Activated naive CD4-positive, alpha-beta T cell treated with anti-CD3 and anti-CD28 coated beads, Interleukin-2, amount 50 U/mL, for 24 hours (primary cell): Measurements from ENCODE around the gene EMX1.

Experiments
- H3K27ac Mint-ChIP-seq: one replicate; pipeline ENCODE4 v1.8.0; 2021; ENCODE audit warnings: mild to moderate bottlenecking, mixed read lengths
- H3K27me3 Mint-ChIP-seq: one replicate; pipeline ENCODE4 v1.8.0; 2021; ENCODE audit warnings: mixed read lengths
- H3K36me3 Mint-ChIP-seq: one replicate; pipeline ENCODE4 v1.8.0; 2021; ENCODE audit warnings: mixed read lengths
- H3K4me1 Mint-ChIP-seq: one replicate; pipeline ENCODE4 v1.8.0; 2021; ENCODE audit warnings: mixed read lengths
- H3K4me3 Mint-ChIP-seq: one replicate; pipeline ENCODE4 v1.8.0; 2021; ENCODE audit warnings: mild to moderate bottlenecking, mixed read lengths
- H3K9me3 Mint-ChIP-seq: one replicate; pipeline ENCODE4 v1.8.0; 2021; ENCODE audit warnings: mixed read lengths

Gene EMX1

GRCh38 chr2:72915907-72916742 lies 1.2 kb upstream of the EMX1 start:
- Mint-ChIP-seq H3K4me1 (peaks cover 29% of the 10 kb centered on the region), H3K9me3 (no peaks in the 10 kb centered on the region), H3K27ac (no peak overlapping the region), H3K36me3 (no peaks in the 10 kb centered on the region), H3K27me3 (peaks cover 61% of the 10 kb centered on the region), H3K4me3 (peak overlapping the region; percentile 84)

- Mint-ChIP-seq H3K4me3 (peak overlapping the region; percentile 84), H3K9me3 (no peaks in the 10 kb centered on the region), H3K27ac (no peak overlapping the region), H3K4me1 (peaks cover 29% of the 10 kb centered on the region), H3K27me3 (peaks cover 62% of the 10 kb centered on the region), H3K36me3 (no peaks in the 10 kb centered on the region)
These were observed 579 bp upstream of the EMX1 start for GRCh38 chr2:72916743-72917137.

- peaks cover 29% of the 10 kb centered on the region for H3K4me1 Mint-ChIP-seq
- peak overlapping the region; percentile 71 for H3K4me3 Mint-ChIP-seq
- H3K27ac Mint-ChIP-seq: no peak overlapping the region
- H3K36me3 Mint-ChIP-seq: no peaks in the 10 kb centered on the region
- H3K9me3 Mint-ChIP-seq: no peaks in the 10 kb centered on the region
- H3K27me3 Mint-ChIP-seq: peaks cover 66% of the 10 kb centered on the region
These were observed 696 bp downstream of the EMX1 start for GRCh38 chr2:72917877-72918553.

- peak overlapping the region; percentile 51 for H3K4me3 Mint-ChIP-seq
- H3K36me3 Mint-ChIP-seq: no peaks in the 10 kb centered on the region
- no peak overlapping the region for H3K27ac Mint-ChIP-seq
- peaks cover 34% of the 10 kb centered on the region for H3K4me1 Mint-ChIP-seq
- peaks cover 58% of the 10 kb centered on the region for H3K27me3 Mint-ChIP-seq
- no peaks in the 10 kb centered on the region for H3K9me3 Mint-ChIP-seq
These were observed 2.3 kb downstream of the EMX1 start for GRCh38 chr2:72919414-72920317.

GRCh38 chr2:72920318-72921087 lies 3.2 kb downstream of the EMX1 start:
- peaks cover 27% of the 10 kb centered on the region for H3K4me1 Mint-ChIP-seq
- H3K27ac Mint-ChIP-seq: no peak overlapping the region
- peaks cover 56% of the 10 kb centered on the region for H3K27me3 Mint-ChIP-seq
- H3K36me3 Mint-ChIP-seq: no peaks in the 10 kb centered on the region
- H3K9me3 Mint-ChIP-seq: no peaks in the 10 kb centered on the region
- H3K4me3 Mint-ChIP-seq: peak overlapping the region; percentile 27

- Mint-ChIP-seq H3K4me1 (peaks cover 25% of the 10 kb centered on the region), H3K4me3 (no peak overlapping the region), H3K27ac (peak overlapping the region; percentile 17), H3K27me3 (peaks cover 55% of the 10 kb centered on the region), H3K9me3 (no peaks in the 10 kb centered on the region), H3K36me3 (no peaks in the 10 kb centered on the region)
These were observed 4.0 kb downstream of the EMX1 start for GRCh38 chr2:72921088-72921851.

- Mint-ChIP-seq H3K9me3 (no peaks in the 10 kb centered on the region), H3K4me3 (peak overlapping the region; percentile 2), H3K36me3 (no peaks in the 10 kb centered on the region), H3K4me1 (peaks cover 23% of the 10 kb centered on the region), H3K27me3 (peaks cover 52% of the 10 kb centered on the region), H3K27ac (no peak overlapping the region)
These were observed 4.5 kb downstream of the EMX1 start for GRCh38 chr2:72921853-72922252.

- Mint-ChIP-seq H3K36me3 (no peaks in the 10 kb centered on the region), H3K4me1 (peaks cover 16% of the 10 kb centered on the region), H3K27me3 (peaks cover 45% of the 10 kb centered on the region), H3K27ac (no peak overlapping the region), H3K9me3 (no peaks in the 10 kb centered on the region), H3K4me3 (no peak overlapping the region)
These were observed 6.6 kb downstream of the EMX1 start for GRCh38 chr2:72923833-72924352.

- Mint-ChIP-seq H3K27ac (no peak overlapping the region), H3K9me3 (no peaks in the 10 kb centered on the region), H3K4me1 (peaks cover 11% of the 10 kb centered on the region), H3K4me3 (no peak overlapping the region), H3K36me3 (no peaks in the 10 kb centered on the region), H3K27me3 (peaks cover 40% of the 10 kb centered on the region)
These were observed 7.3 kb downstream of the EMX1 start for GRCh38 chr2:72924353-72925240.

- Mint-ChIP-seq H3K27ac (no peak overlapping the region), H3K9me3 (no peaks in the 10 kb centered on the region), H3K4me3 (no peak overlapping the region), H3K27me3 (peaks cover 37% of the 10 kb centered on the region), H3K36me3 (no peaks in the 10 kb centered on the region), H3K4me1 (peaks cover 9% of the 10 kb centered on the region)
These were observed 8.1 kb downstream of the EMX1 start for GRCh38 chr2:72925328-72925943.

- no peak overlapping the region for H3K4me3 Mint-ChIP-seq
- H3K9me3 Mint-ChIP-seq: no peaks in the 10 kb centered on the region
- H3K36me3 Mint-ChIP-seq: no peaks in the 10 kb centered on the region
- H3K27me3 Mint-ChIP-seq: peaks cover 37% of the 10 kb centered on the region
- no peak overlapping the region for H3K27ac Mint-ChIP-seq
- H3K4me1 Mint-ChIP-seq: peaks cover 9% of the 10 kb centered on the region
These were observed 9.0 kb downstream of the EMX1 start for GRCh38 chr2:72926368-72926767.

GRCh38 chr2:72926811-72927465 lies 9.6 kb downstream of the EMX1 start:
- H3K4me1 Mint-ChIP-seq: peaks cover 9% of the 10 kb centered on the region
- H3K9me3 Mint-ChIP-seq: no peaks in the 10 kb centered on the region
- no peak overlapping the region for H3K27ac Mint-ChIP-seq
- H3K4me3 Mint-ChIP-seq: no peak overlapping the region
- no peaks in the 10 kb centered on the region for H3K36me3 Mint-ChIP-seq
- peaks cover 31% of the 10 kb centered on the region for H3K27me3 Mint-ChIP-seq
